T-helper 1 cell treated with Interleukin-12 subunit alpha and Interleukin-12 subunit beta and Interleukin-4 antibody, amounts not matched to agents 30 ng/mL and 1 ng/mL, for 36 hours (primary cell): ENCODE data around the gene ZSWIM1. TPM values are rescaled to one million over a fixed set of nuclear protein-coding genes. Genes with fewer than 3 reads are reported as not detected.
"Not testable (repeated sequence)": the region's sequence is repeated elsewhere in the genome, so short reads cannot be mapped to it uniquely, and the experiment has no call there.

ENCODE experiments used
- intact Hi-C: fragments of 100-400 bp; cut with micrococcal nuclease; formaldehyde crosslinking; loops from one replicate; pipeline ENCODE4 v1.15.1; 2024
- total RNA-seq: library from RNA; stranded (reverse); gene quantifications from 2 replicates; pipeline ENCODE4 v1.2.3, GENCODE V29; 2022

ZSWIM1 gene
- total RNA-seq, 1 donor from 2014 or later, result 6.6 TPM

- intact Hi-C loops, result no loop called here
Observed at GRCh38 chr20:45887346-45887715, 6.3 kb downstream of the ZSWIM1 start, which contains the start of gene SPATA25. SPATA25 (minus strand) TSS chr20:45887622; CDS start chr20:45887590, 32 bp downstream.

- intact Hi-C loops, result no loop called here
Observed at GRCh38 chr20:45888681-45889080, 7.7 kb downstream of the ZSWIM1 start.

GRCh38 chr20:45890077-45890984, 9.3 kb downstream of the ZSWIM1 start:
- intact Hi-C loops, result loop anchor here (2.0 kb wide), 1 partner anchor 66 kb away; no protein-coding TSS in a partner anchor

- intact Hi-C loops, result loop anchor here (1.0 to 2.0 kb wide), 7 partner anchors 10 to 92 kb away; partner anchors contain the start of genes ACOT8, PCIF1, UBE2C and ZSWIM1
Observed at GRCh38 chr20:45890985-45891983, 10.3 kb downstream of the ZSWIM1 start, which contains the start of the genes CTSA and NEURL2. CTSA (plus strand) TSS chr20:45891335; CDS start chr20:45891569, 234 bp downstream. NEURL2 (minus strand) TSS chr20:45891208; CDS start chr20:45890991, 217 bp downstream.

GRCh38 chr20:45892049-45892825, 11.2 kb downstream of the ZSWIM1 start:
- intact Hi-C loops, result no loop called here

GRCh38 chr20:45892828-45893500, 11.9 kb downstream of the ZSWIM1 start:
- intact Hi-C loops, result no loop called here

GRCh38 chr20:45893831-45894230, 12.8 kb downstream of the ZSWIM1 start:
- intact Hi-C loops, result no loop called here

- intact Hi-C loops, result no loop called here
Observed at GRCh38 chr20:45894797-45895196, 13.8 kb downstream of the ZSWIM1 start.

- intact Hi-C loops, result no loop called here
Observed at GRCh38 chr20:45896641-45897161, 15.7 kb downstream of the ZSWIM1 start.

- intact Hi-C loops, result no loop called here
Observed at GRCh38 chr20:45897289-45897688, 16.3 kb downstream of the ZSWIM1 start.

- intact Hi-C loops, result no loop called here
Observed at GRCh38 chr20:45897692-45898091, 16.7 kb downstream of the ZSWIM1 start.

- intact Hi-C loops, result no loop called here
Observed at GRCh38 chr20:45898285-45898684, 17.3 kb downstream of the ZSWIM1 start.

- intact Hi-C loops, result no loop called here
Observed at GRCh38 chr20:45899046-45899835, 18.2 kb downstream of the ZSWIM1 start.

- intact Hi-C loops, result not testable (repeated sequence)
Observed at GRCh38 chr20:45901332-45901731, 20.3 kb downstream of the ZSWIM1 start.

- intact Hi-C loops, result no loop called here
Observed at GRCh38 chr20:45902199-45902701, 21.2 kb downstream of the ZSWIM1 start.

GRCh38 chr20:45904583-45905504, 23.8 kb downstream of the ZSWIM1 start:
- intact Hi-C loops, result no loop called here

- intact Hi-C loops, result no loop called here
Observed at GRCh38 chr20:45905505-45906079, 24.6 kb downstream of the ZSWIM1 start.
